ENCODE results near the gene C21orf58. TPM values are rescaled to one million over a fixed set of nuclear protein-coding genes. Genes with fewer than 3 reads are reported as not detected.
"Not testable (repeated sequence)": the region's sequence is repeated elsewhere in the genome, so short reads cannot be mapped to it uniquely, and the experiment has no call there.

The C21orf58 gene
- total RNA-seq, 1 experiment from 2014 or later = 28.2 TPM

- no TSS peak for BruUV-seq (replicated peaks)
- Mint-ChIP-seq H3K4me1 (ENCODE audit: low read depth, unreplicated experiment) (no peaks in the 10 kb centered on the region), H3K27me3 (ENCODE audit: unreplicated experiment) (no peaks in the 10 kb centered on the region), H3K4me3 (ENCODE audit: low read depth, unreplicated experiment) (no peak overlapping the region), H3K36me3 (ENCODE audit: insufficient read depth, unreplicated experiment) (peaks cover 18% of the 10 kb centered on the region), H3K27ac (ENCODE audit: unreplicated experiment) (no peak overlapping the region), H3K9me3 (ENCODE audit: low read depth, unreplicated experiment) (no peaks in the 10 kb centered on the region)
- intact Hi-C loops (cut with micrococcal nuclease; ENCODE audit: unreplicated experiment) = no loop called here
- TF ChIP-seq CTCF (IDR thresholded peaks at IDR 0.05; ENCODE audit: unreplicated experiment) = no peak
- DNase-seq = no peak
- CTCF ChIA-PET = no interaction called here
These were observed 12.1 kb downstream of the C21orf58 start for GRCh38 chr21:46311568-46311967.

GRCh38 chr21:46310260-46310659 is 13.4 kb downstream of the C21orf58 start:
- peaks cover 20% of the 10 kb centered on the region for H3K36me3 Mint-ChIP-seq (ENCODE audit: insufficient read depth, unreplicated experiment)
- H3K27me3 Mint-ChIP-seq (ENCODE audit: unreplicated experiment); H3K9me3 Mint-ChIP-seq (ENCODE audit: low read depth, unreplicated experiment); DNase-seq; intact Hi-C loops (cut with micrococcal nuclease; ENCODE audit: unreplicated experiment); H3K4me3 Mint-ChIP-seq (ENCODE audit: low read depth, unreplicated experiment); BruUV-seq (replicated peaks); H3K4me1 Mint-ChIP-seq (ENCODE audit: low read depth, unreplicated experiment); H3K27ac Mint-ChIP-seq (ENCODE audit: unreplicated experiment): not testable (repeated sequence)
- CTCF ChIA-PET = interaction anchor here (0.6 kb wide), 1 partner anchor 62 kb away, joined by 5 read pairs; no protein-coding TSS in a partner anchor

- TF ChIP-seq CTCF (IDR thresholded peaks at IDR 0.05; ENCODE audit: unreplicated experiment) = no peak
- Mint-ChIP-seq H3K9me3 (ENCODE audit: low read depth, unreplicated experiment) (no peaks in the 10 kb centered on the region), H3K36me3 (ENCODE audit: insufficient read depth, unreplicated experiment) (peaks cover 27% of the 10 kb centered on the region), H3K27me3 (ENCODE audit: unreplicated experiment) (no peaks in the 10 kb centered on the region), H3K27ac (ENCODE audit: unreplicated experiment) (no peak overlapping the region), H3K4me3 (ENCODE audit: low read depth, unreplicated experiment) (no peak overlapping the region), H3K4me1 (ENCODE audit: low read depth, unreplicated experiment) (no peaks in the 10 kb centered on the region)
- BruUV-seq (replicated peaks) = no TSS peak
- intact Hi-C loops (cut with micrococcal nuclease; ENCODE audit: unreplicated experiment) = no loop called here
- DNase-seq = no peak
- CTCF ChIA-PET = no interaction called here
These were observed 15.2 kb downstream of the C21orf58 start for GRCh38 chr21:46308431-46308830.

- DNase-seq = no peak
- intact Hi-C loops (cut with micrococcal nuclease; ENCODE audit: unreplicated experiment) = no loop called here
- TF ChIP-seq CTCF (IDR thresholded peaks at IDR 0.05; ENCODE audit: unreplicated experiment) = no peak
- Mint-ChIP-seq H3K27ac (ENCODE audit: unreplicated experiment) (no peak overlapping the region), H3K4me1 (ENCODE audit: low read depth, unreplicated experiment) (no peaks in the 10 kb centered on the region), H3K27me3 (ENCODE audit: unreplicated experiment) (no peaks in the 10 kb centered on the region), H3K4me3 (ENCODE audit: low read depth, unreplicated experiment) (no peak overlapping the region), H3K36me3 (ENCODE audit: insufficient read depth, unreplicated experiment) (peaks cover 27% of the 10 kb centered on the region), H3K9me3 (ENCODE audit: low read depth, unreplicated experiment) (no peaks in the 10 kb centered on the region)
- no TSS peak for BruUV-seq (replicated peaks)
- CTCF ChIA-PET = no interaction called here
These were observed 16.0 kb downstream of the C21orf58 start for GRCh38 chr21:46307625-46308024.

- CTCF ChIA-PET = interaction anchor here (0.7 kb wide), 1 partner anchor 136 kb away, joined by 7 read pairs; no protein-coding TSS in a partner anchor
- intact Hi-C loops (cut with micrococcal nuclease; ENCODE audit: unreplicated experiment) = no loop called here
- Mint-ChIP-seq H3K4me3 (ENCODE audit: low read depth, unreplicated experiment) (no peak overlapping the region), H3K9me3 (ENCODE audit: low read depth, unreplicated experiment) (no peaks in the 10 kb centered on the region), H3K27ac (ENCODE audit: unreplicated experiment) (no peak overlapping the region), H3K36me3 (ENCODE audit: insufficient read depth, unreplicated experiment) (peaks cover 34% of the 10 kb centered on the region), H3K27me3 (ENCODE audit: unreplicated experiment) (no peaks in the 10 kb centered on the region), H3K4me1 (ENCODE audit: low read depth, unreplicated experiment) (no peaks in the 10 kb centered on the region)
- no peak for TF ChIP-seq CTCF (IDR thresholded peaks at IDR 0.05; ENCODE audit: unreplicated experiment)
- BruUV-seq (replicated peaks) = no TSS peak
- DNase-seq = no peak
These were observed 18.7 kb downstream of the C21orf58 start for GRCh38 chr21:46304955-46305354.

Measured in Calu3 (cell line).